HG03558 (cell line): ENCODE data around the gene PNPLA2.

Experiments used
- ATAC-seq: cut with Tn5 transposase; IDR thresholded peaks from one replicate; pipeline ENCODE4 v1.9.1; 2021; ENCODE audit warnings: moderate number of reproducible peaks; ENCODE audit not compliant: unreplicated experiment; ENCODE audit errors: extremely low read depth

PNPLA2 gene

GRCh38 chr11:782264-783174 is 36.2 kb upstream of the PNPLA2 start:
- ATAC-seq = no peak

GRCh38 chr11:783581-784015 is 35.1 kb upstream of the PNPLA2 start:
- no peak for ATAC-seq

GRCh38 chr11:786235-787083 is 32.3 kb upstream of the PNPLA2 start:
- no peak for ATAC-seq

GRCh38 chr11:787084-787675 is 31.5 kb upstream of the PNPLA2 start:
- no peak for ATAC-seq

GRCh38 chr11:788009-788640 is 30.6 kb upstream of the PNPLA2 start:
- ATAC-seq = no peak

DNA sequence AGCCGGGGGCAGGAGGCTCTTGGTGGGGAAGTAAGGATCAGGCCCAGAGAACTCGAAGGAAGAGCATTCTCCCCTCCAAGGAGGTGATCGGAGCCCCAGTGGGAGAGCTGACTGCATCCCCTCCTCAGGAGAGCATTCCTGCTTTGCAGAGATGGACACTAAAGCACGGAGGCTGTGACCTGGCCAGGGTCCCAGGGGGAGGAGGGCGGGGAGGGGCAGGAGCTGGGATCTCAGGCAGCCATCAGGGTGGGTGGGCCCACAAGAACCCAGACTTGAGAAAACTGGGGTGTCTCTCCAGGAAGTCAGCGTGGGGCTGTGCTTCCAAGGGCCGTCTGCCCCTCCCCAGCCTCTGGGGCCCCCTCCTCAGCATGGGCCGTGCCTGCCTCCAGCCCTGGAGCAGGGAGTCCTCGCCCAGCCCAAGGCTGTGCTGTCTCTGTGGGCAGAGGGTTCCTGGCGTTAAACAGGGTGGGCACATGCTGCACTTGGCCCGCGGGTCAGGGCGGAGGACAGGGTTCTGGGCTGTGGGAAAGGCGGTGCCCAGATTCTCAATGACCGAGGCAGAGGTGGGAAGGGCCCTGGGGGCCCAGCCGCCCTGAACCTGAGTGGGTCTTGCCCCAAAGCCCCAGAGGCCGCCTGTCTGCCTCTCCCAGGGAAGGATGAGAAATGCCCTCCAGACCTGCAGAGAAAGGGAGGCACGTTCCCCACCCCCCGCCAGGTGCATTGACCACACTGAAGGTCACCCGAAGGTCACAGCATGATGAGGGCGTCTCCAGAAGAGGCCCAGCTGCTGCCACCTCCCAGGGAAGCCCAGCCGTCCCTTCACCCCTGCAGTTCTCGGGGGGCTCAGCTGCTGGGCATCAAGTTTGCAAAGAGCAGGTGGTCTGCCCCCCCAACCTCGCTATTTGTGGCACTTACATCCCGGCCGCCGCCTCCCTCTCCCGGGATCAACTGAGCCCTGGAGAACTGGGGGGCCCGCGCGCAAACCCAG is 29.5 kb upstream of the PNPLA2 start:
- no peak for ATAC-seq

GRCh38 chr11:789943-790342 is 28.8 kb upstream of the PNPLA2 start, which contains the start of gene CEND1:
TSS of gene CEND1 (minus strand) at chr11:790090. CDS start at chr11:788576, 1,514 bp downstream.
- no peak for ATAC-seq

GRCh38 chr11:790721-791564 is 27.8 kb upstream of the PNPLA2 start:
- ATAC-seq = no peak

- no peak for ATAC-seq
These were observed 26.8 kb upstream of the PNPLA2 start for GRCh38 chr11:791658-792534.

GRCh38 chr11:792535-792821 is 26.2 kb upstream of the PNPLA2 start:
- no peak for ATAC-seq

- no peak for ATAC-seq
These were observed 25.8 kb upstream of the PNPLA2 start for GRCh38 chr11:792873-793272.

DNA sequence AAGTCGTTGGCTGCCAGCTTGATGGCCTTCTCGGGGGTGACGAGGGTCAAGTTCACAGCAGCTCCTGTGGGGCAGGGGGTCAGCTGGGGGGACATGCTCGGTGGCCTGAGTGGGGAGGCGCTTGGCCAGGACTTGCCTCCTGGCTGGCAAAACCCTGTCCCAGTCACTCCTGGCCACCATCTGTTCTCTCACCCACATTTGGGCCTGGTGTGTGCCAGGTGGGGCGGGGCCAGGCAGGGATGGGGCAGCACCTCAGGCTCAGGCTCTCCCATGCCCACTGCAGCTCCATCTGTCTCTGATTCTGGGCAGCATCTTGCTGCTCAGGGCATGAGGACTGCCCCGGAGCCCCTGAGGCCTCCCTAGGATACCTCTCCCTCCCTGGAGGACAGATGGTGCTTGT is 25.2 kb upstream of the PNPLA2 start:
- no peak for ATAC-seq

- no peak for ATAC-seq
These were observed 24.5 kb upstream of the PNPLA2 start for GRCh38 chr11:794013-794765.

- ATAC-seq = no peak
These were observed 23.7 kb upstream of the PNPLA2 start for GRCh38 chr11:794766-795633.

GRCh38 chr11:795634-796564 is 22.8 kb upstream of the PNPLA2 start:
- no peak for ATAC-seq
